ENCODE results near the gene AJUBA.
"Not testable (repeated sequence)": the region's sequence is repeated elsewhere in the genome, so short reads cannot be mapped to it uniquely, and the experiment has no call there.

AJUBA gene

DNA sequence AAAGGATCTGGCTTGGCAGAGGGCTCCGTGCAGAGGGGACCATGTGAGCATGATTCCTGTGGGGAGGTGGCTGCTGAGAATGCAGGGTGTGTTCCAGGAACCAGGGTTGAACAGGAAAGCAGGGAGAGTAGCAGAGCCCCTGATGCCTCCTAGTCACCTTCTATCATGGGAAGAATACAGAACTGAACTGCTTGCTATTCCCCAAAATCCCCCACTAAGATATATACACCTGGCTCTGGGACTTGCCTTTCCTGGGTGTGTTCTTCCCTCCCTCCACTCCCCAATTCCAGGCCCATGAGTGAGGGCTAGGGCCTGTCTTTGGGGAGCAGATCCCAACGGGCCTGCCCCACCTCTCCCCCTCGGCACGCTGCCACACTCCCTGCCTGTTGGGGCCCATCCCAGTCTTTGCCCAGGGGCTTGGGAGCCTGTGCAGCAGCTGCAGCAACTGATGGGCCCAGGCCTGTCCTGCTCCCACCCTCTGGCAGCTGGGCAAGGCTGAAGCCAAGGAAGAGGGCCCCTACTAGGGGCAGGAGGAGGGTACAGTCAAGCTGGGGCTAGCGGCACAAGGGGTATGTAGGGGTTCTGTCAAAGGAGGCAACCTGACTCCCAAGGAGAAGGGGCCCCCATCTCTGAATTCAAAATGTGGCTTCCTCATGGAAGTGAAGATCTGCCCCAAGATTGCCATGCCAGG is 3.2 kb downstream of the AJUBA start:
- DNase-seq = no peak

DNA sequence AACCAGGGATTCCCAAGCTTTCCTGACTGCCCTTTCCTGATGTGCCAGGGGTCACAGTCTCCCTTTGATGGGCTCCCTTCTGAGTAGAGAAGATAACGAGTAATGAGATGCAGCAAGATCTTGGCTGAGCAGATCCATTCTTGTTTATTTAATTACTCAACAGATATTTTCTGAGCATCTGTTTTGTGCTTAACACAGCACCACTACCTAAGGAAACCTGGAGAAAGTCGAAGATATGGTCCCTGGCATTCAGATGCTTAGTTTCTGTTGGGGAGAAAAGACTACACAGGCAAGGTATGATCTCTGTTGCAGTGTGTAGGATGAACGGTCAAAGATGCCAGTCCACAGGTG is 3.9 kb downstream of the AJUBA start:
- DNase-seq = no peak

DNA sequence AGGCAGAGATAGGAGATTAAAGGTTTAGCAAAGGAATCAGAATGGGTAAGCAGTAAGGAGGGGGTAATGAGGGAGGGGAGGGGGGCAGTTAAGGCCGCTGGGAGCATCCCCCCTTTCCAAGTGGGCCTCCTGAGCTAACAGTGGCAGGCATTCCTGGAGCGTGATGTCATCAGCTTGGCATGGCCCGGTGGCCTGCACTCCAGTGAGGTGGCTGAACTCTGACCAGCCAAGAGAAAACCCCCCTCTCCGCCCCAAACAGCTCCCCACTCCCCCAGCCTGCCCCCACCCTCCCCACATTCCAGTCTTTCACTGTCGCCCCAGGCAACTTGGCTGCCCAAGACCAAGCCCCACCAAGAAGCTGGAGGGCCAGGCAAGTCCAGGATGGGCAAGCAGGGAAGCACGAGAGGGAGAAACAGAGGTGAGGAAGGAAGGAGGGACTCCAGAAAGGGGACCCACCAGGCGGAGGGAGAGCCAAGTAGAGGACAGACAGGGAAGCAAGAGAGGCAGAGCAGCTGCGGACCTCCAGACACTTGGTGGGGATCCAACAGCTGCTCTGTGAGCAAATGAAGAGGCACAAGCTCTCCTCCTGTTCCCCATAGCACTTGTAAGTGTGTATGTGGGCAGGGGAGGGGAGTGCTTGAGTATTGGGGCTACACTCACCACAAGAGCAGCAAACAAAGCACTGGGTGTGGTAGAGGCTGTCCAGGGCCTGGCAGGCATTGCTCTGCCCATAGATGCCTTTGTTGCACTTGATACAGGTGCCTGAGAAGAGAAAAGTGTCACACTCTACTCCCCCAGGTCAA is 4.5 kb downstream of the AJUBA start:
- no peak for DNase-seq

DNA sequence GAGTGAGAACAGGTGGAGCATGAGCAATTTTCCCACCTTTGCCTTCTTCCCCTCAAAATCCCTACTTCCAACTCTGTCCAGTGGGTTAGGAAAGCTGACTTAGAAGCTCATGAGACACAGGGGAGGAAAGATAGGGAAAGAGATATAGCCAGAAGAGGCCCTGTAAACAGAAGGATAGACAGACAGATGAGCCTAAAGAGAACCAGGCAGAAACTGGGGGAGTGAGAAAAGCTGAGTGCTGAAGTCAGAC is 5.0 kb downstream of the AJUBA start:
- no peak for DNase-seq

DNA sequence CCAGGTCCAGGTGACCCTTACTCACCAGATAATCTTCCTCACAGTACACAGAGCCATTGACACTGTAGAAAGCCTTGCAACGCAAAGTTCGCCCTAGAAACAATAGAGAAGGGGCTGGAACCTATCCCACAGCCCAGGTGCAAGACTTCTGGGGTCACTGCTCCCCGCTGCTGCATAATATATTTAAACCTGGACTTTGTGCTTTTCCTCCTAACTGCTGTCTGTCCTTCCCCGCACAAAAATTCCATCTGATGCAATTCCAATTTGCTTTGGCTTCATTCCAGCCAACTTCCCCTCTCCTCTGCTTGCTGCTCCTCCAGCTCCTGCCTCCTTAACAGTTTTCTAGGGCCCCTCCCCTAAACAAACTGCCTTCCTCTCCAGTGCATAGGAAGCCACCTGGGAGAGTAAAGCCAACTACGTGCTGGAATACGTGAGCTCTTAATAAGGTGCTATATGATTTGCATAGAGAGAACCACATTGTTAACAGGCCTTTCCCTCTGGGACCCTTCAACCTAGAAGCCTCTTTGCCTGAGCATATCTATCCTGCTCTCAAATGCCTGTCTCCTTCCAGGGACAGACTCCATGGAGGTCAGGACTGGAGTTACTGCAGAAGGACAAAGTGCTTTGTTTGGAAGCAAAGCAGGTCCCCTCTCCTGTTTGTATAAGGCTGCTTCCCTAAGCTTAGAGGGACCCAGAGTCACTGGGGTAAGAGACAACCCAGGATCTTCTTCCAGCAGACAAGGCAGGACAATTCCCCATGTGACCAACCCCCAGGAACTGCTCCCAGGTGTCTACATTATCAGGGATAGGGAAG is 5.5 kb downstream of the AJUBA start:
- no peak for DNase-seq

DNA sequence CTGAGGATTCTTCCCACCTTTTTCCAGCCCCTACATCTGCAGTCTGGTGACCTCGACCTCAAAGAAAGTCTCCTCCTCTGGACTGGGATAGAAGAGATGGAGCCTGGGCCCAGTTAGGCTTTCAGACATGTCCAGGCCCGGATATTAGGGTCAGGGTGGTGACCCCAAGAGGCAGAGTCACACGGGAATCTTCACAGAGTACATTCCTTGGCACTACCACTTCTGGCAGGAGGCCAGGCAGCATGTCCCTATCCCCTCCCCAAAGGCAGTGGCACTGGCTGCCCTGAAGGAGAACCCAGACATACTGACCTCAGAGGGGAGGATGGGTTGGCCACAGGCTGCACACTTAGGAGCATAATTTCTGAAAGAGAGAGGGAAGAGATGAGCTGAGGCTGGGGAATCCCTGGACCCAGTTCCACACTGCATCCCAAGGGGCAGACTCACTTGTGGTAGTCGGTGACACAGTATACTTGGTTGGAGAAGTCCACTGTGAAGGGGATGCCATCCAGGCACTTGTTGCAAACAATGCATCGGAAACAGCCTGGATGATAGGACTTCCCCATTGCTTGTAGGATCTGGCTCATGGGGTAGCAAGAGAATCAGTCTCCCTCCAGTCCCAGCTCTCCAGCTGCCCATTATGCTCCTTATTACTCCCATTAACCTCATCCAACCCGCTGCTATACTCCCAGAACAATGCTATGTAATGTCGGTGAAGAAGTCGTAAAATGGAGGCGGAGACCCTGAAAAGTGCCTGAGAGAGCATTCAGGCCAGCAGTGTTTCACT is 7.6 kb downstream of the AJUBA start:
- no peak for DNase-seq

DNA sequence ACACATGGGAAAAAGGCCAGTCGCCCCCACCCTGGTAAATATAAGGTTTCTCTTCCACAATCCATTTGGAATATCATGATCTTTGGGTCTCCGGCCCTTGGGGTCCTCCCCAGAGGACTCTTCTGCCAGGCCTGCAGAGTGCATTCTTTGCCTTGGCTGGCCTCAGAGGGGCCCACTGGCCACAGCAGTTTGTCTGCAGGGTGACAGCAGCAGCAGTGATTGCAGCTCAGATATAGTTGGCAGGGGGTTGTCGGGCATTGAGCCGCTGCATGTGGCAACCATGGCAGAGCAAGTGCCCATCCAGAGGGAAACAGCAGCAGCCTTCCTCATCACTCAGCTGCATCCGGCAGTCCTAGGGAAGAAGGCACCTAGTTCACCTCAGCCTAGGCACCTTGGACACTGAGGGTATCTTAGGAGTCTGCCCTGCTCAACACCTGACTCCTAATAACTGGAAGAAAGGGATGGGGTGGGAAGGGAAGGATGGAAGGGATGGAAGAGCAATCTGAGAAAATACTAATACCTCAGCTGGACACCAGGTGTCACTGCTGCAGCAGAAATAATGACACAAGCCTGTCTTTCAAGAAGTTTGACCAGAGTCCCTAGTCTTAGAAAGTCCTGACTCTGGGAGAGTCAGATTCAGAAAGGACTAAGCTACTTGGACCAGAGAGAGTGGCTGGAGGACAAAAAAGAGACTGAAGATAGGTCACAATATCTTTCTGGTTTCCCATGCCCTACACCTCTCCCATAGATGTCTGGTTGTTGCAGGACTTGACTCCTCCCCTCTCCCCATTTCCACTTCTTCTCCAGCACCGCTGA is 8.9 kb downstream of the AJUBA start:
- peak; percentile 52 for DNase-seq

DNA sequence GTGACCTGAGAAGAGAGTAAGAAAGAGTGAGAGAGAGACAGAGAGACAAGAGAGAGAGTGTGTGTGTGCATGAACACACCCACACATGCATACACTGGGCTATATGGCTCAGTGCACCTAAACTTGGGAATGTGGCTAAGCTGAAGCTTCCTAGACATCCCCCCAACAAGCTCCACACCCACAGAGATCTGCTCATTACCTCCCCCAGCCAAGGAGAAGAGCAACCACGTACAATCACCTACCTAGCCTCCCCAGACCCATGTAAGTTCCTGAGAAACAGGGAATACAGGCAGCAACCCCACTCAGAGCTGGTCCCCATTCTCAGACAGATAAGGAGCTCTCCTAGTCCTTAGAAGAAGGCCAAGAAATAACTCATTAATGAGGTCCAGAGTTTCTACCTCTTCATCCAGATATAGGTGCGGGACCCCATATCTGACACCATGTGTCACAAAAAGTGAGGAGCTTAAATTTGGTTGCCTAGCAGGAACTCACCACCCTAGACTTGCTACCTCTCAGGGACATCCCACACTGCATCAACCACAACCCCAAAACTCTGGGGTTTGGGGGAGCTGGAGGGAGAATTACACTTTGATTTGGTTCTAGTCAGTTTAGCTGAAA is 9.9 kb downstream of the AJUBA start:
- no peak for DNase-seq

DNA sequence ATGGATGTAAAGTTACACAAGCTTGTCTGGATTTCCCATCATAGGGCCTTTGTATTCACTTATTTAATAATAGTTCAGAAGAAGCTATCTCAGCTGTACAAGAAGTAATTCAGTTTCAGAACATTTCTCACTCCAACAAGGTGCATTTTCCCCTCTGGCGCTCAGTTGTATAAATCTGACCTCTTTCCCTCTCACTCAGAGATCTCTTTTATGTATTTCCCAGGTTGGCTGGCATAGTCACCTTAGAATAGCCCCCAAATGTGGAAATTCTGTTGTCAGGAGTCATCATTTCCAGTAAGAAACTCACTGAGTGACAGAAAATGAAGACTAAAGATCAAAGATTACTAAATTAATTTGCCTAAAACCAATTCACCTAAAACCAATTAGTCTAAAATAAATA is 11.2 kb downstream of the AJUBA start:
- DNase-seq = no peak

DNA sequence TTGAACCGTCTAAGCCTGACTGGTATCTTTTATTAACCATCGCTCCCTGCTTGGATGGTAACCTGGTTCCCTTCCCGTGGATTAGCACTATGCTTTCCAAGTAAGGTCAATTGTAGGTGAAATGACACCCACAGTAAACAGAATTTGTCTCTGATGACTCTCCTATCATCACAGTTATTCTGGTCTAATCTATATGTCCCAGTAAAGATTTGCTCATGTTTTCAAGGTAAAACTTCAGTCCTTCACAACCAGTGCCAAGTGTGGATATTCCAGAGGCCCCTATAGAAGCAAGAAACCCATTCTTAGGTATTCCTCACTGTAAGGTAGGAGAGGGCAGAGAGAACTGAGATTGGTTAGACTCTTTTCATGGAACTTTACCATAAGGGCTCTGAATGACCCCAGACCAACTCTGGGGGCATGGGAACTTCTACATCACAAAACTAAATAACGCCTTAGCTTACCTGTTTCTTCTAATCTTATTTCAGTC is 15.5 kb downstream of the AJUBA start:
- no peak for DNase-seq

DNA sequence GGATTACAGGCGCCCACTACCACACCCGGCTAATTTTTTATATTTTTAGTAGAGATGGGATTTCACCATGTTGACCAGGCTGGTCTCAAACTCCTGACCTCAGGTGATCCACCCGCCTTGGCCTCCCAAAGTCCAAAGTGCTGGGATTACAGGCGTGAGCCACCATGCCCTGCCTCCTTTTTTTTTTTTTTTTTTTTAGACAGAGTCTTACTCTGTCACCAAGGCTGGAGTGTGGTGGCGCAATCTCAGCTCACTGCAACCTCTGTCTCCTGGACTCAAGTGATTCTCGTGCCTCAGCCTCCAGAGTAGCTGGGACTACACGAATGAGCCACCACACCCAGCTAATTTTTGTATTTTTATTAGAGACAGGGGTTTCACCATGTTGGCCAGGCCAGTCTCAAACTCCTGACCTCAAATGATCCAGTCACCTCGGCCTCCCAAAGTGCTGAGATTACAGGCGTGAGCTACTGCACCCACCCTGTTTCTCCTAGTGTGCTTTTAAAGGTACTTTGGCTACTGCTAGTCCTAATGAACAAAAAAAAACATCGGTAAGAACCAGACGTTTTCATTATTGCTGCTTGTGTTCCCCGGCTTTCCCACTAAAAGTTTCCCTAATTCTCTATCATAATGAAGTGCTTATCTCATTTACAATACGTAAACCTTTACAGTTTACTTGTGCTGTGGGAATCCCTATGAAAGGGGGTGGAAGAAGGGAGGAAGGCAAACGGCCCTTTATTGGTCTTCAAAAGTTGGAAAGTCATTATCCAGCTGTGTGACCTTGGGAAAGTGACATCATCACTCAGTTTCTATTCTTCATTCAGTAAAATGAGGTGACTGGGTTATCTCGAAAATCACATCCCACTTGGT is 16.2 kb downstream of the AJUBA start:
- DNase-seq = not testable (repeated sequence)

DNA sequence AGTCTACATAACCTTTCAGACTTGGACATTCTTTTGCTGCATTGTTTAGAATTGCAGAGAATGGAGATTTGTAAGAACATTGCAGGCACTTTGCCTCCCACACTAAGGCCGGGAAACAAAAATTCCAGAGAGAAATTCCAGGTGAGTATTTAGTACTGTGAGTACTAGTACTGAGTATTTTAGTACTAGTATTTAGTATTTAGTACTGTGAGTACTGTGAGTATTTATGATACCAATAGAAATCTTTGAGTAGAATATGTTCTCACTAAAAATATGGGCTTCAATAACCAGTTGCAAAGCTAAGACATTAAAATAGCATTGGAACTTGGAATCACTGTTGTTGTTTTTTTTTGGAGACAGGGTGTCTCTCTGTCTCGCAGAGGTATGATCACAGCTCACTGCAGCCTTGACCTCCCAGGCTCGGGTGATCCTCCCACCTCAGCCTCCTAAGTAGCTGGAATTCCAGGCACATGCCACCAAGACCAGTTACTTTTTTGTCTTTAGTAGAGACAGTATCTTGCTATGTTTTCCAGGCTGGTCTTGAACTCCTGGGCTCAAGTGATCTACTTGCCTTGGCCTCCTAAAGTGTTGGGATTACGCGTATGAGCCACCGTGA is 20.2 kb downstream of the AJUBA start:
- DNase-seq = no peak

DNA sequence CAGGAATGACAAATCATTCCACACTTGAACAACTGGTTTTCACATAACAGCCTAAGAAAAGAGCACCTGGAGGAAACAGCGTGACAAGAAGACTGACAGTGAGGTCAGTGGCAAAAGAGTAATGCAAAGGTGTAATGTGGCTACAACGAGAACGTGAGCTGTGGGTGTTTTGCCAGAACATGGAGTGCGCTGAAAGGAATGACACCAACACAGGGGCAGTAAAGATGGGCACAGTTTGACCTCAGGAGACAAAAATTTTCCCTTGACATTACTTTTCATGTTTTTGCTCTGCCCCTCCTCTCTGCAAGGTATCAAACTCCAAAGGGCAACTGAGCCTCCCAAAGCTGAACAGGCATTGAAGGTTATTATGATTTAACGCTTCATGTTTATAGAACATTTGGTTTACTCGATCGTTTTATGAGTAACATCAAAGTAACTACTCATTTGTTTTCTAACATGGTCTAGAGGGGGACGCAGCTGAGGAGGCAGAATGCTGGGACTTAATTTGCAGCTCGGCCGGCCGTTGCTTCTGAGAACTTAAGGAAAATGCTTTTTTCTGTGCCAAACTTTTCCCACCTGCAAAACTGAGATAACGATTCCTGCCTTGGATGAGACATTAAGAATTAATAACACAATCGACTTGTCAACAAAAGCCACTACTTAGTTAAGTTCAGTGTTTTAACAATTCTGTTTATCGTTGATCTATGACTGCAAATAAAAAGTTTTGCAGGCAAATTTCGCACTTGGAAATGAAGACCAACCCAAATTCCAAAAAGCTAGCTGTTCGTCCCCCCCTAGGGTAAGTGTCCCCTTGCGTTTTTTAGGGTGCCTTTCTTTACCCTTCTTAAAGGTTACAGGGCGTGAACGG is 26.4 kb downstream of the AJUBA start:
- no peak for DNase-seq

DNA sequence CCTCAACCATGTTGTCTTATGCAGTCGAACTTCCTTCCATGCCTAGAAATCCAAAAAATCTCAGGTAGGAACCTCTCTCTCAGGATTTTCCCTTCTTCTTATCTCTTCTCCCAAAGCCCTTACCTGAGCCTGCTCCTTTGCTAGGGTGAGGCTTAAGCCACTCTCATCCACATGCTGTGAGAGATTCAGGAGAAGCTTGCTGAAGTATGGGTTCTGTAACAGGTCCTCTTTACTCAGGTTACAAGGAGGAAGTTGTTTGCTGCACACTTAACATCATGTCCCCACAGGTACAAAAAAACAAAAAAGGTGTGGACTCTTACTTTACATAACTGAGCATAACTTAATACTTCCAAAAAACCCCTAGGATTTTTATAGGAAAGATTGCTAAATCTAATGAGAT is 29.9 kb downstream of the AJUBA start:
- no peak for DNase-seq

DNA sequence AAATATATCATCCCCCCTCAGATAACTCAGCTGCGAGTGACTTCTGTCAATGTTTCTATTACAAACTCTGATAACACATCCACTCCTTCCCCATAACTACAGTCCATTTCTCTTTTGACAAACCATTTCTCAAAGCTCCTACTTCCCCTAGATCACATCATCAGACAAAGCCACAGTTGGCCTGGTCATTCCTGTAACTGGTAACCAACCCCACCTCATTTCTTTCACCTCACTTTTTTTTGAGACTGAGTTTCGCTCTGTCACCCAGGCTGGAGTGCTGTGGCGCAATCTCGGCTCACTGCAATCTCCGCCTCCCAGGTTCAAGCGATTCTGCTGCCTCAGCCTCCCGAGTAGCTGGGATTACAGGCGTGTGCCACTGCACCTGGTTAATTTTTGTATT is 30.6 kb downstream of the AJUBA start:
- DNase-seq = not testable (repeated sequence)

DNA sequence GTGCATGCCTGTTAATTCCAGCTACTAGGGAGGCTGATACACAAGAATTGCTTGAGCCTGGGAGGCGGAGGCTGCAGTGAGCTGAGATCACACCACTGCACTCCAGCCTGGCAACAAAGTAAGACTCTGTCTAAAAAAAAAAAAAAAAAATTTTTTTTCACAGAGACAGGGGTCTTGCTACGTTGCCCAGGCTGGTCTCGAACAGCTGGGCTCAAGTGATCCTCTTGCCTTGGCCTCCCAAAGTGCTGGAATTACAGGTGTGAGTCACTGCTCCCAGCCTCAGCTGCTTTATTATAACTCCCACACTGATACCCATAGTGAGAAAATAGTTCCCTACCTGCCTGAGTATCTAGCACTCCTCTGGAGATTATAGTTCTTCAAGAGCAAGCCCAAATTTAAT is 36.7 kb downstream of the AJUBA start:
- DNase-seq = no peak

DNA sequence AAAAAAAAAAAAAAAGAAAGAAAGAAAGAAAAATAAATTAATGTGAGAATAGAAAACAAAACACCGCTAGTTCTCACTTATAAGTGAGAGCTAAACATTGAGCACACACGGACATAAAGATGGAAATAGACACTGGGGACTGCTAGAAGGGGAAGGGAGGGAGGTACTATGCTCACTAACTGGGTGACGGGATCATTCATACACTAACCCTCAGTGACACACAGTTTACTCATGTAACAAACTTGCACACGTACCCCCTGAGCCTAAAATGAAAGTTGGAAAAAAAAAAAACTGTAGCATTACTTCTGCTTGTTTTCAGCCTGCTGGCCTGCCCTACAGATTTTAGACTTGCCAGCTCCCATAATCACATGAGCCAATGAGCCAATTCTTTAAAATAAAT is 42.7 kb downstream of the AJUBA start:
- DNase-seq = no peak

DNA sequence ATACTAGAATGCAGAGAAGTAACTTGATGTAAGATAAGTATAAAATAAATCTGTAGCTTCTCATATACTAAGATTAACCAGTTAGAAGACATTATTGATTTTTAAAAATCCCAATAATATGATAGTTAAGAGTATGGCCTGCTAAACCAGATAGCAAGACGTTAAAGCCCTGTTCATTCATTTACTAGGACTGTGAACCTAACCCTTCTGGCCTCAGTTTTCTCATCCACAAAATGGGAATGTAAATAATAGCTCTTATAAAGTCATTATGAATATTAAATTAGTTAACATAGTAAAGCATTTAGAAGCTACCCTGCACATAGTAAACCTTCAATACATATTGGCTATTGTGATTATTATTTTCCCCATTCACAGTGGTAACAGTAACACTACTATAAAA is 47.2 kb downstream of the AJUBA start:
- DNase-seq = no peak

DNA sequence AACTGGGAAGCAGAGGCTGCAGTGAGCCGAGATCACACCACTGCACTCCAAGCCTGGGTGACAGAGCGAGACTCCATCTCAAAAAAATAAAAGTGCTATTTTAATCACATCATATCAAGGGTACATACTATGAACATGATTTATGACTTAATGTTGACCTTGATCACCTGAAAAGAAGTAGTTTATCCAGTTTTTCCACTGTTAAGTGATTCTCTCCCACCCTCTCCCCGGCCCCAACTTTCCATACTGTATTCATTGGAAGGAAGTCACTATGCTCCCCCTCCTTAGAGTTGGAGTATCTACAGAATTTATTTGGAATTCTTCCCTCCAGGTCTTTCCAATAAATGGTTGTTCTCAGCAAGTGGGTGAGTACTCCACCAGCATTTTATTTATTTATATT is 50.2 kb downstream of the AJUBA start:
- DNase-seq = no peak

All from CD4-positive, alpha-beta T cell treated with Interleukin-21 for 1 hour (primary cell).